Stimulated activated CD4-positive, alpha-beta T cell treated with anti-CD3 and anti-CD28 coated beads, Interleukin-4, amount 100 ng/mL, for 48 hours (primary cell): ENCODE data around the gene RNU1-1.
A peak's percentile ranks its signal among the peaks of the same experiment; 100 is the strongest.
"Not testable (repeated sequence)": the region's sequence is repeated elsewhere in the genome, so short reads cannot be mapped to it uniquely, and the experiment has no call there.

ENCODE experiments used
- DNase-seq, 2 donors: peaks; one replicate each; pipeline ENCODE4 v3.0.0-alpha.2; 2020; ENCODE audit warnings: low read depth in 2 of 2

Gene RNU1-1

GRCh38 chr1:16493731-16494130, 20.4 kb downstream of the RNU1-1 start:
- not testable (repeated sequence) for DNase-seq

- peak in 1 of 2 donors; percentile 13 for DNase-seq
Measured at GRCh38 chr1:16492937-16493336, 21.1 kb downstream of the RNU1-1 start.

GRCh38 chr1:16491056-16491675, 22.9 kb downstream of the RNU1-1 start:
- DNase-seq, result no peak

GRCh38 chr1:16489195-16489880, 24.7 kb downstream of the RNU1-1 start:
- DNase-seq, result not testable (repeated sequence)

GRCh38 chr1:16487011-16487410, 27.1 kb downstream of the RNU1-1 start:
- DNase-seq, result not testable (repeated sequence)

- DNase-seq, result not testable (repeated sequence)
Measured at GRCh38 chr1:16486316-16486715, 27.8 kb downstream of the RNU1-1 start.

GRCh38 chr1:16484931-16485330, 29.2 kb downstream of the RNU1-1 start:
- DNase-seq, result no peak

- no peak for DNase-seq
Measured at GRCh38 chr1:16484501-16484835, 29.6 kb downstream of the RNU1-1 start.

- not testable (repeated sequence) for DNase-seq
Measured at GRCh38 chr1:16483639-16484500, 30.2 kb downstream of the RNU1-1 start.

- not testable (repeated sequence) for DNase-seq
Measured at GRCh38 chr1:16483146-16483545, 30.9 kb downstream of the RNU1-1 start.

GRCh38 chr1:16478091-16478490, 36.0 kb downstream of the RNU1-1 start:
- DNase-seq, result no peak

- DNase-seq, result not testable (repeated sequence)
Measured at GRCh38 chr1:16475771-16476770, 38.0 kb downstream of the RNU1-1 start.

- not testable (repeated sequence) for DNase-seq
Measured at GRCh38 chr1:16474891-16475290, 39.2 kb downstream of the RNU1-1 start.

- DNase-seq, result no peak
Measured at GRCh38 chr1:16474166-16474800, 39.8 kb downstream of the RNU1-1 start.

- DNase-seq, result no peak
Measured at GRCh38 chr1:16468558-16468957, 45.5 kb downstream of the RNU1-1 start.

GRCh38 chr1:16464917-16465625, 49.0 kb downstream of the RNU1-1 start:
- no peak for DNase-seq
